Measurements from ENCODE around the gene SH3GLB2.

Gene SH3GLB2

DNA sequence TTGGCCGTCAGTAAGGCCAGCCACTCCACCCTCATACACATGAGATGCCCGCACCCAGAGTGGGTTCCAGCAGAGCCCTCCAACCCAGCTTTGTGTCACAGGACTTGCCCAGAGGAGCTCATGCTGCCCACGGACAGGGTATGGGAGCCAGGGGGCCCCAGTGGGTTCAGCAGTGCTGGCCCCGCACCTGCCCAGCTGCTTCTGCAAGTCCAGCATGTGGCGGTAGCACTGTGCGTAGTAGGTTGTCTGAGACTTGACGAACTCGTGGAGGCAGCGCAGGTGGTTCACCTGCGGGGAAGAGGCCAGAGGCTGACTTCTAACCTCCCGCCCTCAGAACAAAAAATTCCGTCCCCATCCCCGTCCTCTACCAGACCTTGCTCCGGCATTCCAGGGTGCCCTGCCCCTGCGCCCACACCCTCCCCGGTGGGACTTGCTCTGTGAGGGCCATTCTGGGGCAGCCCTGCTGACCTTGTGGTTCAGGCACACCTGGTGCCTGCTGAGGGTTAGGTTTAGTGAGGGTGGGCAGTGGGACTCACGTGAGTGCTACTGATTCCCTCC, 18.5 kb downstream of the SH3GLB2 start:
- TF ChIP-seq, protein P1, sequence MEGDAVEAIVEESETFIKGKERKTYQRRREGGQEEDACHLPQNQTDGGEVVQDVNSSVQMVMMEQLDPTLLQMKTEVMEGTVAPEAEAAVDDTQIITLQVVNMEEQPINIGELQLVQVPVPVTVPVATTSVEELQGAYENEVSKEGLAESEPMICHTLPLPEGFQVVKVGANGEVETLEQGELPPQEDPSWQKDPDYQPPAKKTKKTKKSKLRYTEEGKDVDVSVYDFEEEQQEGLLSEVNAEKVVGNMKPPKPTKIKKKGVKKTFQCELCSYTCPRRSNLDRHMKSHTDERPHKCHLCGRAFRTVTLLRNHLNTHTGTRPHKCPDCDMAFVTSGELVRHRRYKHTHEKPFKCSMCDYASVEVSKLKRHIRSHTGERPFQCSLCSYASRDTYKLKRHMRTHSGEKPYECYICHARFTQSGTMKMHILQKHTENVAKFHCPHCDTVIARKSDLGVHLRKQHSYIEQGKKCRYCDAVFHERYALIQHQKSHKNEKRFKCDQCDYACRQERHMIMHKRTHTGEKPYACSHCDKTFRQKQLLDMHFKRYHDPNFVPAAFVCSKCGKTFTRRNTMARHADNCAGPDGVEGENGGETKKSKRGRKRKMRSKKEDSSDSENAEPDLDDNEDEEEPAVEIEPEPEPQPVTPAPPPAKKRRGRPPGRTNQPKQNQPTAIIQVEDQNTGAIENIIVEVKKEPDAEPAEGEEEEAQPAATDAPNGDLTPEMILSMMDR (IDR thresholded peaks at IDR 0.05; ENCODE audit: insufficient read depth, missing control alignments), result no peak
- FAIRE-seq (no peak), DNase-seq (ENCODE audit: insufficient read length, low spot score) (no peak)

DNA sequence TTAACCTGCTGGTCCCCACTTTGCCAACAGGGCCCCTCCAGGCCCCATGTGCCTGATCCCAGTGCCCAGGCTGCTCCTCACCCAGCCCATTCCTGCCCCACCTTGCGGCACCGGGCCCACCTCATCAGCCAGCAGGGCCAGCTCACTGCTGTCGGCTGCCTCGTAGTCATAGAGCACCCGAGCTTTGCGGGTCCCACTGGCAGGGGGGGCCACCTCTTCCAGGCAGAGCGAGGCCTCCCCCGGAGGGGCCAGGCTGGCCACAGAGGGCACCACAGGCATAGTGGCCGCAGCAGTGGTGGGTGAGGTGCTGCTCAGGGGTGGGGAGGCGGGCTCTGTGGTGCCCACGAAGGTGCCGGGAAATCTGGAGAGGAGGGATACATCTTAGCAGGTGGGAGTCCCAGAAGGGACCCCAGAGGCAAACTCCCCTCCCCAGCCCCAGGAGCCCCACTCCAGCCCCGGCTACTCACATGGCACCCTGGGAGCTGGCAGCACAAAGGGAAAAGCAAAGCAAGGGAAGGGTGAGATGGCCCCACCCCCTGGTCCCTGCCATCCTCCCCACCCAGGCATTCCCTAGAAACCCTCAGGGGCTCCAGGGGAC, 19.0 kb downstream of the SH3GLB2 start:
- TF ChIP-seq, protein P1 (IDR thresholded peaks at IDR 0.05; ENCODE audit: insufficient read depth, missing control alignments), result no peak
- DNase-seq (ENCODE audit: insufficient read length, low spot score), result no peak
- no peak for FAIRE-seq

DNA sequence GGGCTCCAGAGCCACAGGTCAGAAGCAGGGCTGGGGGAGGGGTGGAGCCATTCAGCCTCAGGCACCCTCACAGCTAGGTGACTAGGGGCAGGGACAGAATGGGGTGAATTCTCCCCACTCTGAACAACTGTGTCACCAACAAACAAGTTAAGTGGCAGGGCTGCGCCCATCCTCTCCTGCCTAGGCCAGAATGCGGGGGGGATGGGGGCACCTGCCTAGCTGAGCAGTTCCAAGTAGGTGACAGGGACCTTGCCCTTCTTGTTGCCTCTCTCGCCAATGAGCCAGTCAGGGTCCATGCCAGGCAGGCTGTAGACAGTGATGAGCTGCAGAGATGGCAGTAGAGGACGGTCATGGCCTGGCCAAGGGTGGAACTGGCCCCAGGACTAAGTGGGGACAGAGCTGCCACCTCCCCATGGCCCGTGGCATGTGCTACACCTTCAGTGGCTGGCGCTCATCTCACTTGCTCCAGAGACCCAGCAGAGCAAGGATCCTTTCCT, 19.6 kb downstream of the SH3GLB2 start:
- TF ChIP-seq, protein P1 (IDR thresholded peaks at IDR 0.05; ENCODE audit: insufficient read depth, missing control alignments), result no peak
- FAIRE-seq (no peak), DNase-seq (ENCODE audit: insufficient read length, low spot score) (no peak)

DNA sequence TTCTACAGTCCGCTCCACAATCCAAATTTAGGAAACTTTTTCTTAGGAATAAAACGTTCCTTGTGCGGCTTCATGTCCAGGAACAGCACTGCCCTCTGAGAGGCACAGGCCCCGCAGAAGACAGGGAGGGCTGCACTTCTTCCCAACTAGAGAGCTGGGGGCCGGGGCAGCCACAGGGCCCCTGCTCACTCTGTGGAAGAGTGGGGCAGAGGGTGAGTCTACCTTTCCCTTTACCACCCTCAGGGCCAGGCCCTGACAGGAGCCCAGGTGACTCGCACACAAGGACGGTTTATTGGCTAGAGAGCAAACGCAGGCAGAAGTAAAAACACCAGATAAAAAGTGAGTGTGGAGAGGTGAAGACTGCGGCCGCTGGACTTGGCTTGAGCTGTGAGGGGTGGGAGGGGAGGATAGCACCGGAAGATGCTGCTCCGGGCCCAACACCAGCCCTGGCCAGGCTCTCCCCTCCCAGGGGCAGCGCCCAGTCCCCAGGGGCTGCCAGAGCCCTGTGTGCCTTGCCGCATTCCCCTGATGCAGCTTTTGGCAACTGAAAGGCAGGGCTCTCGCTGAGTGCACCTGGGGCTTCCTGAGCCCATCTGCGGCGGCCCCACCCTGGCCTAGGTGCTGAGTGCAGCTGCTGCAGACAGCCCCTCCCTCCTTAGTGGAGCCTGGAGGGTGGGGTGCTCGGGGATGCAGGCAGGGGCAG, 20.2 kb downstream of the SH3GLB2 start:
- TF ChIP-seq, protein P1 (IDR thresholded peaks at IDR 0.05; ENCODE audit: insufficient read depth, missing control alignments), result no peak
- FAIRE-seq (no peak), DNase-seq (ENCODE audit: insufficient read length, low spot score) (no peak)

DNA sequence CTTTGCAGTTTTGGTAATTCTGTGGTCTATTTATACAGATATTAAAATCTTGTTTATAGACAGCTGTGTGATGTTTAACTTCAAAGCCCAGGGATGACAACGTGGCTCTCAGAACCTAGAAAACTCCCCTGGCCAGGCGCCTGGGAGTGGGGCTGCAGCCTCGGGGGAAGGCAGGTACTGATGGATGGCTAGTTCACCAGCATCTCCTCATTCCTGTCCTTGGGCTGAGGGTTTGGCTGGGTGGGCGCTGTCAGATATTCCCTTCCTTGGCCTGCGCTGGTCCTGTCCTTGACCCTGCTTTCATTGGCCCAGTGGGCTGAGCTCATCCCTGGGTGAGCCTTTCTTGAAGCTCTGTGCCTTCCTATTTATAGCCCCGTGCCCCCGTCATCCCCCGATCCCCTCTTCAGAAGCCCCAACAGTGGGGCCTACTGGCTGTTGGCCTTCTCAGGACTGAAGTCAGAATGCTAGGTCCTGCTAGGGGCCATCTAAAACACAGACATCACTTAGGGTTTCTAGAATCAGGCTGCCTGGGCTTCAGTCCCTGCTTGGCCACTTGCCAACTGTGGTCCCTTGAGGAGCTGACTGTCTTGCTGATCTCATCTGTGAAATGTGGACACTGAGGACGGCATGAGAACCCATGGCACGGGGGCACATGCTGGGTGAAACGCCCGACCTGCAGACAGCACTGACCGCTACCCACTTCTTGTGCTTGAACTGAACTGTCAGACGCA, 20.9 kb downstream of the SH3GLB2 start:
- FAIRE-seq (no peak), DNase-seq (ENCODE audit: insufficient read length, low spot score) (no peak)
- TF ChIP-seq, protein P1 (IDR thresholded peaks at IDR 0.05; ENCODE audit: insufficient read depth, missing control alignments), result no peak

DNA sequence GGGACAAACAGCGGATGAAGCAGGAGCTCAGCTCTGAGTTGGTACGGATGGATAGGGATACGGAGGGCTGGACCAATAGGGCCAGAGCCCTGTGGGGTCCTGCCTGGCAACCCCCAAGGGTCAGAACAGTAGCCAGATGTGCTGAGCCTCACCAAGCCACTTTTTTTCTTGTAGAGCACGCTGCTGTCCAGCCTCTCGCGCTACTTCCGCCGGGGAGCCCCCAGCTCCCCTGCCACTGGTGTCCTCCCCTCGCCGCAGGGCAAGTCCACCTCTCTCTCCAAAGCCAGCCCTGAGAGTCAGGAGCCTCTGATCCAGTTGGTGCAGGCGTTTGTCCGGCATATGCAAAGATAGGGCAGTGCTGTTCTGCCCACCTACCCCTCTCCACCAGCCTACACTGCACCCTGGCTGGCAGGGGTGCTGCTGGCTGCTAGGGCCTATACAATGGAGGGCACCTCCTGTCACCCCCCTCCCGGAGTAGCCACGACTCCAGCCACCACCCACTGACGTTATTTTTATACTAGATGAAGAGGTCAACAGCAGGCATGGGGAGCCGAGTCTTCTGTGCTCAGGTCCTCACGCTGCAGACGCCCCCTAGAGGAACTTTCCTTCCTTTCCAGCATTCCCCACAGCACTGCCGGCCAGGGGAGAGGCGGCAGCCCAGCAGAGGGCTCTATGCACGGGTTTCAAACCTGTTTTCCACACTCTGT, 21.6 kb downstream of the SH3GLB2 start:
- TF ChIP-seq, protein P1 (IDR thresholded peaks at IDR 0.05; ENCODE audit: insufficient read depth, missing control alignments), result peak; percentile 87
- FAIRE-seq, result no peak
- peak; percentile 75 for DNase-seq (ENCODE audit: insufficient read length, low spot score)

All from D721Med (cell line).